Measurements from ENCODE around the gene ROBO1. TPM values are rescaled to one million over a fixed set of nuclear protein-coding genes. Genes with fewer than 3 reads are reported as not detected.

Gene ROBO1
- total and polyA plus RNA-seq, 2 of the 8 experiments (the other 6 are each of a cell fraction or from before 2014, with no cell fraction given), result 51.4 to 91.0 TPM

GRCh38 chr3:79285871-79286270 lies 481.9 kb downstream of the ROBO1 start:
- no peak for TF ChIP-seq HDAC6 (IDR thresholded peaks at IDR 0.05; ENCODE audit: low read depth, low read length)
- TF ChIP-seq BRCA1 (IDR thresholded peaks at IDR 0.05; ENCODE audit: low read depth, low read length), result no peak
- TF ChIP-seq TBP (IDR thresholded peaks at IDR 0.05; ENCODE audit: low read depth, low read length), result no peak
- no peak for TF ChIP-seq FOSL1 (IDR thresholded peaks at IDR 0.05; ENCODE audit: insufficient read depth, low read depth, low read length)
- no peak for TF ChIP-seq NRF1 (IDR thresholded peaks at IDR 0.05; ENCODE audit: low read depth, low read length)
- TF ChIP-seq RXRA (IDR thresholded peaks at IDR 0.05; ENCODE audit: insufficient read depth, low read depth, low read length), result no peak
- no peak for TF ChIP-seq SRF (IDR thresholded peaks at IDR 0.05; ENCODE audit: low read depth, low read length)
- no peak overlapping the region for H3K4ac ChIP-seq (replicated peaks; ENCODE audit: insufficient read length, low read depth, low read length)
- no peaks in the 10 kb centered on the region for H3K4me1 ChIP-seq (replicated peaks in 1 of 4; ENCODE audit: control insufficient read depth in 3 of 4, insufficient read depth in 4 of 4, low read length in 3 of 4)
- no peak overlapping the region for H4K91ac ChIP-seq (replicated peaks; ENCODE audit: insufficient read length, low read length)
- no peaks in the 10 kb centered on the region for H4K20me1 ChIP-seq (replicated peaks in 1 of 2; ENCODE audit: control insufficient read depth in 1 of 2, insufficient read depth in 2 of 2, low read length in 2 of 2)
- no peak overlapping the region for H2AK5ac ChIP-seq (ENCODE audit: low read depth, low read length)
- H2BK15ac ChIP-seq (ENCODE audit: low read length), result no peak overlapping the region
- H3K14ac ChIP-seq (ENCODE audit: insufficient read length), result no peak overlapping the region
- H3K56ac ChIP-seq (replicated peaks; ENCODE audit: insufficient read length, low read depth, low read length), result no peak overlapping the region
- no peak overlapping the region for H2BK120ac ChIP-seq (replicated peaks; ENCODE audit: low read depth, low read length)
- H2BK5ac ChIP-seq (ENCODE audit: low read depth, low read length), result no peak overlapping the region
- no peak overlapping the region for H3K18ac ChIP-seq (ENCODE audit: extremely low read depth, low read length)
- H3K27me3 ChIP-seq (replicated peaks in 1 of 4; ENCODE audit: control insufficient read depth in 3 of 4, extremely low read depth in 1 of 4, insufficient read depth in 3 of 4, low read length in 3 of 4), result no peaks in the 10 kb centered on the region
- H3K79me2 ChIP-seq (ENCODE audit: control insufficient read depth in 1 of 2, insufficient read depth in 2 of 2, low read length in 2 of 2), result no peaks in the 10 kb centered on the region
- FAIRE-seq (no peak), DNase-seq (ENCODE audit: low read depth in 1 of 2, low spot score in 2 of 2) (no peak)
- no peak overlapping the region for H3K27ac ChIP-seq (ENCODE audit: low read depth, low read length)
- no peak overlapping the region for H2BK12ac ChIP-seq (ENCODE audit: low read depth, low read length)
- no peak overlapping the region for H2BK20ac ChIP-seq (ENCODE audit: low read length)
- no peak overlapping the region for H4K5ac ChIP-seq (ENCODE audit: insufficient read length, low read depth, low read length)
- no peak overlapping the region for H3K4me2 ChIP-seq (ENCODE audit: insufficient read depth in 1 of 2, low read depth in 2 of 2, low read length in 2 of 2)
- ChIA-PET POLR2A (ENCODE audit: partially characterized antibody) (no interaction called here), CTCF (ENCODE audit: partially characterized antibody) (interaction anchor here (1.3 kb wide), 1 partner anchor 160 kb away, joined by 3 read pairs; no protein-coding TSS in a partner anchor)
- no peak overlapping the region for H3K4me3 ChIP-seq (ENCODE audit: extremely low read depth in 1 of 4, insufficient read depth in 2 of 4, low read depth in 3 of 4, low read length in 4 of 4)
- H2AFZ ChIP-seq (ENCODE audit: low read length), result no peak overlapping the region
- no peak overlapping the region for H3K9ac ChIP-seq (replicated peaks in 1 of 4; ENCODE audit: extremely low read depth in 1 of 4, low read depth in 3 of 4, low read length in 3 of 4)
- no peak overlapping the region for H4K8ac ChIP-seq (ENCODE audit: extremely low read depth, insufficient read depth, low read length)
- 88% methylated on average over 2 of the region's 2 CpGs; no CpG with 5 or more reads in 1 of the 2 experiments for WGBS, 2 experiments (ENCODE audit: extremely low coverage in 1 of 2, insufficient coverage in 1 of 2, insufficient read length in 1 of 2, insufficient replicate concordance in 2 of 2, low coverage in 1 of 2, low lambda C conversion rate in 2 of 2, missing lambda C conversion rate in 1 of 2)
- H3K23ac ChIP-seq (ENCODE audit: insufficient read length), result no peak overlapping the region
- H3K23me2 ChIP-seq (ENCODE audit: low read depth, low read length), result no peaks in the 10 kb centered on the region
- no peaks in the 10 kb centered on the region for H3K9me3 ChIP-seq (ENCODE audit: insufficient read depth in 2 of 2, low read depth in 1 of 2, low read length in 1 of 2)
- H3K79me1 ChIP-seq (ENCODE audit: low read depth, low read length), result no peaks in the 10 kb centered on the region
- H3K36me3 ChIP-seq (ENCODE audit: control insufficient read depth in 2 of 4, insufficient read depth in 4 of 4, low read length in 3 of 4), result no peaks in the 10 kb centered on the region
